ENCODE data around the gene SYNJ2. TPM values are rescaled to one million over a fixed set of nuclear protein-coding genes. Genes with fewer than 3 reads are reported as not detected.
A peak's percentile ranks its signal among the peaks of the same experiment; 100 is the strongest.

SYNJ2 gene
- total RNA-seq, 1 experiment from 2014 or later: 45.0 TPM

DNA sequence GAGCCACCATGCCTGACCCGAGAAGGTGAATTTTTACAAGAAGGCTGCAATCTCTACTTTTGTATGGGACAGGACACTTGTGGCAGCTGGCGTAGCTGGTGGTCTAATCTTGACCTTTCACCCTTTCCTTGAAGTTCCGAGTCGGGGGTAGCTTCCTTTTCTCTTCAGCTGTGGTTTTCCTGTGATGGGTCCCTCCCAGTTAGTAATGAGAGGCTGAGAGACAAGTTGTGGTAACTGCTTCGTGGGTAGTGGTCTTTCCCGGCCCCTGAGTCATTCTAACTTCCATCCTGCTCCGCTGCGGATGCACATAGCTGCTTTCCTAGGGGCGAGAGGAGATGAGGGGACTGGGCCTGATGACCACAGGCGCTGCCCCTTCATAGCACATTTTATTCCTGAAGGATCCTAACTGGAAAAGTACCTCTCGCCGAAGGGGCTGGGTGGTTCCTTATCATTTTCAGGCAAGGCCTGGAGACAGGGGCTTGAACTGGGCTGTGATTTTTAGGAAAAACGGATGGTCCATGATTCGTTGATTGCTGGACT lies 3.1 kb downstream of the SYNJ2 start:
- TF ChIP-seq, protein P1, sequence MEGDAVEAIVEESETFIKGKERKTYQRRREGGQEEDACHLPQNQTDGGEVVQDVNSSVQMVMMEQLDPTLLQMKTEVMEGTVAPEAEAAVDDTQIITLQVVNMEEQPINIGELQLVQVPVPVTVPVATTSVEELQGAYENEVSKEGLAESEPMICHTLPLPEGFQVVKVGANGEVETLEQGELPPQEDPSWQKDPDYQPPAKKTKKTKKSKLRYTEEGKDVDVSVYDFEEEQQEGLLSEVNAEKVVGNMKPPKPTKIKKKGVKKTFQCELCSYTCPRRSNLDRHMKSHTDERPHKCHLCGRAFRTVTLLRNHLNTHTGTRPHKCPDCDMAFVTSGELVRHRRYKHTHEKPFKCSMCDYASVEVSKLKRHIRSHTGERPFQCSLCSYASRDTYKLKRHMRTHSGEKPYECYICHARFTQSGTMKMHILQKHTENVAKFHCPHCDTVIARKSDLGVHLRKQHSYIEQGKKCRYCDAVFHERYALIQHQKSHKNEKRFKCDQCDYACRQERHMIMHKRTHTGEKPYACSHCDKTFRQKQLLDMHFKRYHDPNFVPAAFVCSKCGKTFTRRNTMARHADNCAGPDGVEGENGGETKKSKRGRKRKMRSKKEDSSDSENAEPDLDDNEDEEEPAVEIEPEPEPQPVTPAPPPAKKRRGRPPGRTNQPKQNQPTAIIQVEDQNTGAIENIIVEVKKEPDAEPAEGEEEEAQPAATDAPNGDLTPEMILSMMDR (IDR thresholded peaks at IDR 0.05; ENCODE audit: insufficient read depth in 1 of 2, low read depth in 1 of 2, low read length in 1 of 2, severe bottlenecking in 1 of 2, unreplicated experiment in 1 of 2): no peak
- no peaks in the 10 kb centered on the region for H3K9me3 Mint-ChIP-seq (ENCODE audit: unreplicated experiment)
- no peaks in the 10 kb centered on the region for H3K27me3 Mint-ChIP-seq (ENCODE audit: insufficient read depth, unreplicated experiment)
- no peak overlapping the region for H3K4me3 ChIP-seq (ENCODE audit: low read depth, low read length)
- no TSS peak for BruUV-seq (replicated peaks)
- H3K36me3 ChIP-seq (ENCODE audit: control insufficient read depth, insufficient read depth, low read length): no peaks in the 10 kb centered on the region
- no peak for DNase-seq
- peak overlapping the region; percentile 45 for H3K4me3 Mint-ChIP-seq (ENCODE audit: unreplicated experiment)
- intact Hi-C loops (cut with micrococcal nuclease; ENCODE audit: unreplicated experiment): no loop called here
- ChIA-PET CTCF (no interaction called here), POLR2A (no interaction called here)
- H3K4me1 ChIP-seq: peaks cover 55% of the 10 kb centered on the region
- H3K9me3 ChIP-seq: no peaks in the 10 kb centered on the region
- H3K36me3 Mint-ChIP-seq (ENCODE audit: insufficient read depth, unreplicated experiment): peaks cover 15% of the 10 kb centered on the region
- peaks cover 8% of the 10 kb centered on the region for H3K4me1 Mint-ChIP-seq (ENCODE audit: low read depth, unreplicated experiment)
- no peaks in the 10 kb centered on the region for H3K27me3 ChIP-seq (replicated peaks; ENCODE audit: control insufficient read depth, insufficient read depth, low read length)
- peak overlapping the region; percentile 76 for H3K27ac Mint-ChIP-seq (ENCODE audit: unreplicated experiment)

DNA sequence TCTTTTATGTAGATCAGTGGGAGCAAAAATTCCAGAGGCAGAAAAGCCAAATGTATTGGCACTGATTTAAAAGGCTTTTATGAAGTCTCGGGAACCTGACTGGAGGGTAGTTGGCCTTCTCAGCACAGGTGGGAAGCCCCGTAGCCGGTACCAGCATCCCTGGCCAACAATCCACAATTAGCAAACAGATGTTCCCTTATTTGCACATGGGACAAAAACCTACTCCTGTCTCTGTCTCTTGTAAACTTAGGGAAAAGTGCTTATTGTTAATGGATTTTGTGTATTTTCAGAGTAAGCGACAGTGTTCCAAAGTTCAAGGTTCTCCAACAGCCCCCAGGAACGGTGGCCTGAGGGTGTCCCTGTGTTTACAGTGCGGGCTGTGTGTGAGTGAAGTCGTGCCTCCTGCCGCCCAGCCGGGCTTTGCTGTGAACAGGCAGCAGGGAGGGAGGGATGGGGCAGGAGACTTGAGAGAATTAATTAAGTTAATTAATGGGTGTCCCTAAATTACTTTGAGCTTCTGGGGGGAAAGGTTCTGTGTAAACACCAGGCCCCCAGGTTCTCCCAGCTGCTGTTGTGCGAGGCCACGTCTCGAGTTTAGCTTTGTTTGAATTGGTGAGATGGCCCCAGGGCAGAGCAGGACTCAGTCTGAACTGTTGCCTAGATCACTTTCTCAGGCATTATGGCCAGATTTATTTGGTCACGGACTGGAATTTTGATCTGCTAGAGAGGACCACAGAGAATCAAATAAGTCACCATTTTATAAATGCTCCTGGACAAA lies 3.9 kb downstream of the SYNJ2 start:
- Mint-ChIP-seq H3K36me3 (ENCODE audit: insufficient read depth, unreplicated experiment) (peaks cover 15% of the 10 kb centered on the region), H3K4me3 (ENCODE audit: unreplicated experiment) (peak overlapping the region; percentile 45), H3K9me3 (ENCODE audit: unreplicated experiment) (no peaks in the 10 kb centered on the region), H3K27me3 (ENCODE audit: insufficient read depth, unreplicated experiment) (no peaks in the 10 kb centered on the region), H3K27ac (ENCODE audit: unreplicated experiment) (peak overlapping the region; percentile 76), H3K4me1 (ENCODE audit: low read depth, unreplicated experiment) (peaks cover 12% of the 10 kb centered on the region)
- BruUV-seq (replicated peaks): no TSS peak
- CTCF ChIA-PET: interaction anchor here (0.7 to 1.3 kb wide), 2 partner anchors 10 to 31 kb away, joined by 3 to 4 read pairs; no protein-coding TSS in a partner anchor
- TF ChIP-seq, protein P1 (IDR thresholded peaks at IDR 0.05; ENCODE audit: insufficient read depth in 1 of 2, low read depth in 1 of 2, low read length in 1 of 2, severe bottlenecking in 1 of 2, unreplicated experiment in 1 of 2): no peak
- no peaks in the 10 kb centered on the region for H3K27me3 ChIP-seq (replicated peaks; ENCODE audit: control insufficient read depth, insufficient read depth, low read length)
- H3K4me1 ChIP-seq: peaks cover 47% of the 10 kb centered on the region
- H3K36me3 ChIP-seq (ENCODE audit: control insufficient read depth, insufficient read depth, low read length): no peaks in the 10 kb centered on the region
- POLR2A ChIA-PET: interaction anchor here (1.0 kb wide), 1 partner anchor 31 kb away, joined by 3 read pairs; no protein-coding TSS in a partner anchor
- intact Hi-C loops (cut with micrococcal nuclease; ENCODE audit: unreplicated experiment): loop anchor here (1.0 kb wide), 1 partner anchor 31 kb away; no protein-coding TSS in a partner anchor
- no peaks in the 10 kb centered on the region for H3K9me3 ChIP-seq
- peak; percentile 57 to 61 for DNase-seq
- no peak overlapping the region for H3K4me3 ChIP-seq (ENCODE audit: low read depth, low read length)

DNA sequence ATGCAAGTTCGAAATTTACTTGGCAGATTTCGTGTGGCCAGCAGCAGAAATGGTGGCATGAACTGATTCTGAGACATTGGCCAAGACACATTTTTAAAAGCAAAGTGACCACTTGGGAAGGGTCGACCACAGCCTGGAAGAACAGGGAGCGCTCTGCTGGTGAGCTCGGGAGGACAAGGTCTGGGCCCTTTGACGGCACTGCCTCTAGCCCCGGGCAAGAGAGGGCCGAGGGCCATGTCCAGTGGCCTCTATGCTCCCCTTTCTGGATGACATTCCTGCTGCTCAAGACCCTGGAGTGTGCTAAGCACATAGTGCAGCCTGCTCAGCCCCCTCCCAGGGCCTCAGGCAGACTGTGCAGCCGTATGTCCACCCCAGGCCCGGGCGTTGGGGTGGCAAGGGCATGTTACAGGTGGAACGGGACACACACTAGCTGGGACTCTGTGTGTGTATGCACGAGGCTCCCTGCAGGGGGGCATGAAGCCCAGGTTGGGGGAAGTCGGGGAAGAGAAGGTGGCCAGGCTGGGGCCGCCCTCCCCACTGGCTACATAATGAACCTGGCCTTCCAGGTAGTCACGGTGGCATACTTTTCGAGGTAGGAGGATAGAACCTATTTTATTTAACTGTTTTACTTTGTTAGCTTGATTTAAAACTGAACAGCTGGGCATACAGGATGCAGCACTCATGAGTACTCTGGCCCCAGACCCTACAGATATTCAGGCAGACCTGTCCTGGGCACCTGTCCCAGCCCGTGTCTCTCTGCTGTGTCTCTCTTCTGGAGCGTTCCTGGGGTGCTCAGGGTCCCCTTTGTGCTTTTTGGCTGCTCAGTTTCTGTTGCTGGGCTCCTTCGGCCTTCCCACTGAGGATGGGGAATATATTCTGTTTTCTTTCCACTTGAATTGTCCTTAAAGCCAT lies 6.4 kb downstream of the SYNJ2 start:
- no peak overlapping the region for H3K4me3 ChIP-seq (ENCODE audit: low read depth, low read length)
- no peak overlapping the region for H3K27ac Mint-ChIP-seq (ENCODE audit: unreplicated experiment)
- H3K9me3 ChIP-seq: no peaks in the 10 kb centered on the region
- no peaks in the 10 kb centered on the region for H3K36me3 ChIP-seq (ENCODE audit: control insufficient read depth, insufficient read depth, low read length)
- TF ChIP-seq, protein P1 (IDR thresholded peaks at IDR 0.05; ENCODE audit: insufficient read depth in 1 of 2, low read depth in 1 of 2, low read length in 1 of 2, severe bottlenecking in 1 of 2, unreplicated experiment in 1 of 2): no peak
- H3K27me3 ChIP-seq (replicated peaks; ENCODE audit: control insufficient read depth, insufficient read depth, low read length): no peaks in the 10 kb centered on the region
- ChIA-PET POLR2A (no interaction called here), CTCF (no interaction called here)
- H3K4me1 ChIP-seq: peaks cover 35% of the 10 kb centered on the region
- H3K4me3 Mint-ChIP-seq (ENCODE audit: unreplicated experiment): no peak overlapping the region
- DNase-seq: no peak
- no TSS peak for BruUV-seq (replicated peaks)
- peaks cover 21% of the 10 kb centered on the region for H3K36me3 Mint-ChIP-seq (ENCODE audit: insufficient read depth, unreplicated experiment)
- H3K4me1 Mint-ChIP-seq (ENCODE audit: low read depth, unreplicated experiment): peaks cover 14% of the 10 kb centered on the region
- no peaks in the 10 kb centered on the region for H3K27me3 Mint-ChIP-seq (ENCODE audit: insufficient read depth, unreplicated experiment)
- intact Hi-C loops (cut with micrococcal nuclease; ENCODE audit: unreplicated experiment): no loop called here
- H3K9me3 Mint-ChIP-seq (ENCODE audit: unreplicated experiment): no peaks in the 10 kb centered on the region
